GM18505 (cell line): ENCODE data around the gene SDK2.

Experiments used
- ATAC-seq: cut with Tn5 transposase; IDR thresholded peaks from one replicate; pipeline ENCODE4 v1.9.1; 2021; ENCODE audit not compliant: unreplicated experiment
- POLR2A ChIP-seq: IDR thresholded peaks from 4 replicates; pipeline ENCODE4 v1.6.1; 2011; ENCODE audit warnings: borderline replicate concordance; ENCODE audit not compliant: insufficient read depth, insufficient read length; ENCODE audit errors: extremely low read depth

The SDK2 gene

DNA sequence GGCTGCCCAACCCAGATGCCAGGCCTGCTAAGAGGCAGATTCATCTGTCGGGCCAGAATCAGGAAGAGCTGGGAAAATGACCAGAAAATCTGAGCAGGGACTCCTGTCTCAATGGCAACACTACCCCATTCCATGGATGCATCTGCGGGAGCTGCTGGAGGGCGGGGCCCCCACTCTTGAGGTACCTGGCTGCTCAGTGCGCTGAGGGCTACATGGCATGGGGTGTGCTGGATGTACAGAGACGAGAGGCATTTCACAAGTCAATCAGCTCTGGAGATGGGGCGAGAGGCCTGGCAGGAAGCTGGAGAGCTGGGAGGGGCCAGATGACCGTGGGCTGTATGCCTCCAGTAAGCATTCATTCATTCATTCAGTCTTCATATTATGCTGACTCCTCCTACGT is 6.4 kb downstream of the SDK2 start:
- ATAC-seq: no peak
- TF ChIP-seq POLR2A: no peak

DNA sequence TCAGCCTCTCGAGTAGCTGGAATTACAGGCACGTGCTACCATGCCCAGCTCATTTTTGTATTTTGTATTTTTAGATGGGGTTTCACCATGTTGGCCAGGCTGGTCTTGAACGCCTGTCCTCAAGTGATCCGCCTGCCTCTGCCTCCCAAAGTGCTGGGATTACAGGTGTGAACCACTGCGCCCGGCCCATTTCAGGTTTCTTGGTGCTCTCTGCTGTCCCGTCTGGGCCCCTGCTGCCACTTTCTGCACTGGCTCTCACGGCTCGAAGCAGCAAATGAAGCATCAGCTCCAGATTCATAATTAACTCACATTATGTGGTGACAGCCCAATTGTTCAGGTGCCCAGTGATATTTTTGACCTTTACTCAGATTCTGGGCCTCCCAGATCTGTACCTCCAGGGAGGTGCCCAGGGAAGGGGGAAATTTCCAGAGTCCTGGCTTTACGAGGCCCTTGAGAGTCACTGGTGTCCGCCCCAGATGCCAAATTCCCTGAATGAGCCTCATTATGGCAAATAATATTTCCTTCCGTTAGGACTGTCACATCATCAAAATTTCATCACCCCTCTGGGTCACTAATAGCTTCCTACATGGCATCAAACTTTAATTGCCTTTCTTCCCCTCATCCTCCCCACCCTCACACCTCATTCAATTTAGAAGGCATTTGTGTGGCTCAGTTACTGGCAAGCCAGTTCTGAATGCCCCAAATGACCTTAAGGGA is 9.0 kb downstream of the SDK2 start:
- TF ChIP-seq POLR2A: no peak
- ATAC-seq: no peak

DNA sequence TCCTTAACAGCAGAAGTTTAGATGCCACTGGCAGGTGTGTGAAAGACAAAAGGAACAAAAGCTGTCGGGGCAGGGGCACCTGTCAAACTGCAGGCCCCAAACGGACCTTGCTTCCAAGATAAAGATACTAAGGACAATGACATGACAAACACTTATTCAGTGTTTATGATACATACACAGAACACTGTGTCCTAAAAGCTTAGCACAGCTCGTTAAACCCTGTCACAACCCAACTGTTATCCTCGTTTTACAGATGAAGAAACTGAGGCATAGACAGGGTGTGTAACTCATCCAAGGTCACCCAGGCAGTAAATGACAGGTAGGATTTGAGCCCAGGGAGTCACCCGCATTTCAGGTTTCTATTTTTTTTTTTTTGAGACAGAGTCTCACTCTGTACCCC is 9.6 kb downstream of the SDK2 start:
- no peak for ATAC-seq
- no peak for TF ChIP-seq POLR2A

DNA sequence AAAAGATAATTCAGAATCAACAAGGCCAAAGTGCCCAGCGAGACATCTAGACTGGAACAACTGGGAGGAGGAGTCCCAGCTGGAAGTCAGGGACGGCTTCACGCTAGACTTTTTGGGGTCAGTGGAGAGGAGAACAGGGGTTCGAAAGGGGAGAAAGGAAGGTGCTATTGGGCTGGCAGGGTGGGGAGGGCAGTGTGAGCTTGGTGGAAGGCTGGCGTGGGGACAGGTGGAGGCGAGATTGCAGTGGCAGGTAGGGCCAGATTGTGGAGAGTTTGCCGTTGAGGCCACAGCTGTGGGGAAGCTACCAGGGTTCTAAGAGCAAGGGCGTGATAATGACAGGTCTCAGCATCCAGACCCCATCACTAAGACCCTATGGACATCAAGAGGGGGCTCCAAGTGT is 10.5 kb downstream of the SDK2 start:
- TF ChIP-seq POLR2A: no peak
- ATAC-seq: no peak

DNA sequence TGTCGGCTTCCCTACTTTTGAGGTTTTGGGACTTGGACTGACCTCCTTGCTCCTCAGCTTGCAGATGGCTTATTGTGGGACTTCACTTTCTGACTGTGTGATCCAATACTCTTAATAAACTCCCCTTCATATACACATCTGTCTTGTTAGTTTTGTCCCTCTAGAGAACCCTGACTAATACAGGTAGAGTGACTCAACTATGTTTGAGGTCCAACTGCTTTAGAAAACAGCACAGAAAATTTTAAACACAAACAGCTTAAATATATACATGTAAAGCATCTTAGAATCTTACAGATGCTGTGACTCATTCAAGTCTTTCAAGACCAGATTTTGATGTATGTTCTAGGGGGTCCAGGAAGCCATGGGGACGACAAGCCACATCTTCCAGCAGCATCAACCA is 11.7 kb downstream of the SDK2 start:
- no peak for ATAC-seq
- no peak for TF ChIP-seq POLR2A

DNA sequence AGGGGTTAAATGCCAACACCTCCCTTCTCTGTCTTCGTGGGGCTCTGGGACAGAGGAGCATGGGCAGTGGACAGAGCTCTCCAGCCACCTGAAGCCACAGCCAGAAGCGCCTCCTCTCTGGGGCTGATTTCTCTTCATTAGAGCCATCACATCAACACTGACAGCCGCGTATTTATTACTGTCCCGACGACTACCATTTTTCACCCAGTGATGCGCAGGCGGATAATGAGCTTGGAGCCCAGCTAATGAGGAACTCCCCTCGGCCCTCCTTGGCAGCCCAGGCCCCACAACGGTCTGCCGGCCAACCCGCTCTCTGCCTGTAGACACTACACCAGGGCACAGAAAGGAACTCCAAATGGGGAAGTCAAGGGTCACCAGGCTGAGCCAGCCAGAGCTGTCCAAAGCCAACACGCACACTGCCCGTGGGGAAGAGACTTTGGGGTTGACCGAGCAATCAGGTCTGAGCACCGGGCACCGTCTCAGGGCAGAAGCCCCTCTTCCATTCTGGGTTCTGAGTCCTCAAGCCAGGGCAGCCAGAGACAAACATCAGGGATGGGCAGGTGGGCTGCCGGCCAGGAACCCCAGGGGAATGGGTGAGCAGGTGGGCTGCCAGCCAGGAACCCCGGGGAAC is 13.2 kb downstream of the SDK2 start:
- TF ChIP-seq POLR2A: no peak
- ATAC-seq: no peak

DNA sequence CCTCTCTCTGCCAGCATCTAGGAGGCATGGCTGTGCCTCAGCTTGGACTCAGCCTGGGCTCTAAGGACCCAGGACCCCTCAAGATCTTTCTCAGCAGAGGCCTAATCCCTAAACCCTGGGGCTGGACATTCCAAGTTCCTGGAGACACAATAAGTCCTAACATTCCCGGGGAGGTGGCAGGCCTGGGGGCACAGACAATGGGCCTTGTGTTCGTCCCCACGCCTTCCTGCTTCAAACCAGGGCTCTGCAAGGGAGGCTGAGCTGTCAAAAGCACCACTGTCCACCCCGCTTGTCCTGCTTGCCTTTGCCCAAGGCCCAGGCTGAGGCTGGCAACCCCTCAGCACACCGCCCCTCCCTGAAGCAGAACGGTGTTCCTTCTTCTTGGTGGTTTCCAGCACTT is 13.7 kb downstream of the SDK2 start:
- no peak for TF ChIP-seq POLR2A
- ATAC-seq: no peak

DNA sequence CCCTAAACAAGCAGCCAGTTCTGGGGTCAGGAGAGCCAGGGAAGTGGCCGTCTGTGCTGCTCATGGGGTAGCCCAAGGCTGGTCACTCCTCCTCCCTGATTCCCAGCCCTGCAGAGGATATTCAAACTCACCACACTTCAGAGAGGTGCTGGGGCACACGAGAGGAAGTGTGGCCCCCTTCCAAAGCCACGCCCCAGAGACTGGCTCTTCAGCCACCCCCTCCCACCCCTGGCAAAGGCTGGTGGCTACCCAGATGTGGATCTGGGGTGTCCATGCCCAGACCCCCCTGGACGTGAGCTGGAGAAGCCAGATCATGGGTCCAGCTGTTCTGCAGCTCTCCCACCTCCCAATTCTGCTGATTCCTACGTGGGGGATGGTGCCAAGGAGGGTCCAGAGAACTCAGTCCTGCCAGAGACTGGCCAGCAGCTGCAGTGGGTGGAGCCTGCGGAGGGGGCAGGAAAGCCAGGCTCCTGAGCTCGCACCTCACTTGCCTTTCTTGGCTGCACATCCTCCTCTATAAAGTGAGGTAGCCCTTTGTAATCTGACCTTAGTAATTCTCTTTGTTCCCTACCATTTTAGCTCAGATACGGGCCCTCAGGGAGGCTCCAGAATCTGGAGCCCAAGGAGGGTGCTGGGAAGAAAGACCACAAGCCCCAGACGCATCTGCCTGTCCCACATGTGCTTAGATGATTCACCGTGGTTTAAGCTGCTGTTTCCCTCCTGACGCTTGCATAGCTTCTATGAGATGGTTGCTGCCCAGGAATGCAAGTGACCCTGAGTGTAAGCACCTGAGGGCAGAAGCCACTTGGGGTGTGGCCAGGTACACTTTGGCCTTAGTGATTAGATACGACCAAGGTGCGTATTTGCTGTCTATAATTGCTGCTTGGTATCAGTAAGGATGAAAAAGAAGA is 15.3 kb downstream of the SDK2 start:
- TF ChIP-seq POLR2A: no peak
- no peak for ATAC-seq

DNA sequence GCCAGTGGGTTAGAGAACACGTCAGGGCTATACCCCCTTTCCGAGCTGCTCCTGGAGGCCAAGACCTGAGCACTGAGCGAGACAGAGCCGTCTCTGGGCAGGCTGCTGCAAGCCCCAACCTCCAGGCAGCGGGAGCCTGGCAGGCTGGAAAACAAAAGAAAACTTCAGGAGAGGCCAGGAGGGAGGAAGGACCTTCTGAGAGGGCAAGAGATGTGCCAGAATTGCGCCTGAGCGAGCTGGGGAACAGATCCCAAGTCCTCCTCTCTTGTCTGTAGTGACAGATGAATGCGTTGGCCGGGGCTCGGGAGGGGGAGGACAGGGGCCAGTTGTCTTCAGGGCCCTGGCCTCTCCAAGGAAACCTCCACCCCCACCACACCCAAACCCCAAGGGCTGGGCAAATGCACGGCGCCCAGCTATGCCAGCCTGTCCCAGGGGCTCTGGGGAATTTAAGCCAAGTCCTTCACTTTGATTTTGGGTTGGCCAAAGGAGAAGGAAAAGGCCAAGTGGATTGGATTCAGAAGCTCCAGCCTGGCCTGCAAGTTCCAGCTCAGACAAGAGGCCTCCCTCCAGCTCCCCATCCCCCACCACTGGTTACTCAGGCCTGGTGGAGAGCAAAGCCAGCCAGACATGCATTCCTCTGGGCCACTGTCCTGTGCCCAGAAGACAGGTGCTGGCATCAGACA is 18.1 kb downstream of the SDK2 start:
- TF ChIP-seq POLR2A: no peak
- ATAC-seq: no peak

DNA sequence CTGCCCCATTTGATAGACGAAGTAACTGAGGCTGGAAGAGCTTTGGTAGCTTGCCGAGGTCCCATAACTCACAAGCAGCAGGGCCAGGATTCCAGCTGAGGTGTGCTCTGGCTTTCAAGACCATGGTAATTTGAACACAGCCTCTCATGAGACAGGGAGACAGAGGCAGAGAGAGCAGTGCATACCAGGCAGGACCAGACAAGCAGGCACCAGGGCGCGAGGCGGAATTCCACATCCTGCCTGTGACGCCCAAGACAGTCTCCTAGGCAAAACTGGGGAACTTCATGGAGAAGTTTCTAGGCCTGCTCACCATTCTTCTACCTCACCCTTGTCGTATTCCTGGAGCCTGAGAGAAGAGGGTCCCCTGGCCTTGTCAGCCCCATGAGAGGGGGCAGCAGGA is 19.2 kb downstream of the SDK2 start:
- ATAC-seq: no peak

DNA sequence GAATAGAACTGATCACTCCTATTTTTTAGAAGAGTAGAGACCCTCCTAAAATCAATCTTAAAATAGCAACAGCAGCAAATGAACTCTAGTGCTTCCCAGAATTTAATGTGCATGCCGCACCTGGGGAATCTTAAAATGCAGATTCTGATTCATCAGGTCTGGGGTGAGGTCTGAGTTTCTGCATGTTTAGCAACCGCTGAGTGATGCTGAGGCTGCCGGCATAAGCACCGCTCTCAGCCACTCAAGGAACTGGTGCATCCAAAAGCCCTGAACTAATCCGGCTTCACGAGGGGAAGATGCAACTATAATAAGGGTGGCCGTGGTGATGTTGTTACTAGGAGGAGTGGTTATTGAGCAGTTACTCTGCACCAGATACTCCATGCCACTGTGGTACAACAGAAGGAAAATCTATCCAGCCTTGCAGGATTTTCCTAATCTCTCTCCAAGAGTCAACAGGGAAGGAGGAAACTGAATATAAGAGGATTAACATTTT is 19.7 kb downstream of the SDK2 start:
- no peak for TF ChIP-seq POLR2A
- ATAC-seq: no peak

More for the DNA sequence above, 19.2 kb downstream of the SDK2 start:
- no peak for TF ChIP-seq POLR2A

DNA sequence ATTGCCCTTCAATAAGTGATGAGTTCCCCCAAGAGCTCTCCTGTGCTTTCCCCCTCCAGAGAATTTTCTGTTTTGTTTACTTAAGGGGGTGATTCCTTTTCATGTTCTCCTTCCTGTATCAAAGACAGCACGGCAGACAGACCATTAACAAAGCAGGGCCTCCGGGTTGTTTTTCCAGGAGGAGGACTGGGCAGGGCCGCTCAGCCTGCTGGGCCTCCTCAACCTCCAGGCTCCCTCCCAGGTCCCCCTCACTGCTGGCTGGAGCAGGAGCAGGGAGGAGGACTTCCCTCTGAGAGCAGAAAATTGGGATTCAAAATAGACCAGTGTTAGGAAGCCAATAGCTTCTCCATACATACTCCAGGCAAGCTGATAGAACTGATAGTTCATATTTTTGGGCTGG is 20.4 kb downstream of the SDK2 start:
- no peak for TF ChIP-seq POLR2A
- ATAC-seq: no peak

DNA sequence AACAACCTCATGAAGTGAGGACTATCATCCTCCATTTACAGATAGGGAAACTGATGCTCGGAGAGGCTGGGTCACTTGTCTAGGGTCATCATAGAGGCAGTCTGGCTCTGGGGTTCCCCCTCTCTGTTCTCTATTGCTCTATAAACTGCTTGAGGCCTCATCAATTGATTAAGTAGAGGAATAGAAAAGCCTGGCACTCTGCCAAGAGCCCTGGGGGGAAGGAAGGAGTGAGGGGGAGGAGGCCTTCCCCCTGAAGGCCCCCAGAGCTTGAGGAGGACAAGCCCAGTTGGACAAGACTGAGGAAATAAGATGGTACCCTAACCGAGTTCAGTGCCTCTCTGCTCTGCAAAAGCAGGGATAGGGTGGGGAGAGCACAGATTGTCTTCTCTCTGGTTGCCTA is 21.0 kb downstream of the SDK2 start:
- no peak for ATAC-seq

More for the DNA sequence above, 21.0 kb downstream of the SDK2 start:
- no peak for TF ChIP-seq POLR2A
